ENCODE results near the gene CHST3.
A peak's percentile ranks its signal among the peaks of the same experiment; 100 is the strongest.

Gene CHST3

DNA sequence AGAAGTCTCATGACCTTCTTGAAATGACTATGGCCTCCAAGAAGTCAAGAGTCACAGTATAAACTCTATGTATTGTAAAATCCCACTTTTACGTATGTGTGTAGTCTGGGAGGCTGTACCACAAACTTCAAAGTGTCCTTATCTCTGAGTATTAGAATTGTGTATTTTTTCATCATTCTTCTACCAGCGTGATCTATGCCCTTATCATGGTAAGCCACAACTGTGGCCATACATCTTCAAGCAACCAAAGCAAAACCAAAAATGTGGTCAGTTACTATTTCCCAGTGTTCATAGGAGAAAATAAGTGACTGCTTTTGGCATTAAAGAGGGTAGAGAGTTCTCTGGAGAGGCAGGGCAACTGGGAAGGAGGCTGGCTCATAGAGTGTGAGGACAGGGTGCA lies 81.4 kb downstream of the CHST3 start:
- H3K4me3 ChIP-seq (ENCODE audit: low read length): no peak overlapping the region
- TF ChIP-seq, protein P1, sequence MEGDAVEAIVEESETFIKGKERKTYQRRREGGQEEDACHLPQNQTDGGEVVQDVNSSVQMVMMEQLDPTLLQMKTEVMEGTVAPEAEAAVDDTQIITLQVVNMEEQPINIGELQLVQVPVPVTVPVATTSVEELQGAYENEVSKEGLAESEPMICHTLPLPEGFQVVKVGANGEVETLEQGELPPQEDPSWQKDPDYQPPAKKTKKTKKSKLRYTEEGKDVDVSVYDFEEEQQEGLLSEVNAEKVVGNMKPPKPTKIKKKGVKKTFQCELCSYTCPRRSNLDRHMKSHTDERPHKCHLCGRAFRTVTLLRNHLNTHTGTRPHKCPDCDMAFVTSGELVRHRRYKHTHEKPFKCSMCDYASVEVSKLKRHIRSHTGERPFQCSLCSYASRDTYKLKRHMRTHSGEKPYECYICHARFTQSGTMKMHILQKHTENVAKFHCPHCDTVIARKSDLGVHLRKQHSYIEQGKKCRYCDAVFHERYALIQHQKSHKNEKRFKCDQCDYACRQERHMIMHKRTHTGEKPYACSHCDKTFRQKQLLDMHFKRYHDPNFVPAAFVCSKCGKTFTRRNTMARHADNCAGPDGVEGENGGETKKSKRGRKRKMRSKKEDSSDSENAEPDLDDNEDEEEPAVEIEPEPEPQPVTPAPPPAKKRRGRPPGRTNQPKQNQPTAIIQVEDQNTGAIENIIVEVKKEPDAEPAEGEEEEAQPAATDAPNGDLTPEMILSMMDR (conservative IDR thresholded peaks at IDR 0.05; ENCODE audit: low read depth, low read length): no peak
- DNase-seq (ENCODE audit: low read depth): no peak

DNA sequence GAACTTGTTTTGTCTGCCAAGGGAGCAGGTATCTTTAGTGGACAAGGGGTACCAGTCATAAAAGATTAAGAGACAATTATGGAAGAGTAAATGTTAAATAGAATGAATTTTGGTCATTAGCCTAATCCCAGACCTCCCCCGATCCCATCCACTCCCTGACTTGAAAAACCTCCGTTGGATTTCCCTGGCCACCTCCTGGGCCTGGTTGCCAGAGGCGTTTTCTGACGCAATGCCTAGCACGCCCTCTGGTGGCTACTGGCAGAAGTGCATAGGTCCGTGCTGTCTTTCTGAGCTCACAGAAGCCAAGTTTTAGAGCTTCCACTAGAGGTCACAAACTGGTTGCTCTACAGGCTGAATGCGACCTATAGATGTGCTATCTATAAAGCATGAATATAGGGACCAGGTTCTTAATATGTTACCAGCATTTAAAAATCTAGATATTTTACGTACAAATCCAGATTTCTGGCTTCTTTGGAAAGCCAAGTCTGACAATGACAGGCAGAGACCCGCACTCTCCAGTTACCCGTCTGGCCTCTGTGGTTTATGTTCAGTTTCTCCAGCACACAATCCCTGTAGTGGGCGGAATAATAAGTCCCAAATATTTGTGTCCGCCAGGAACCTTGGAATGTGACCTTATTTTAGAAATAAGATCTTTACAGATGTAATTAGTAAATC lies 84.4 kb downstream of the CHST3 start:
- H3K4me3 ChIP-seq (ENCODE audit: low read length): no peak overlapping the region
- peak; percentile 62 for DNase-seq (ENCODE audit: low read depth)
- TF ChIP-seq, protein P1 (conservative IDR thresholded peaks at IDR 0.05; ENCODE audit: low read depth, low read length): peak; percentile 100

DNA sequence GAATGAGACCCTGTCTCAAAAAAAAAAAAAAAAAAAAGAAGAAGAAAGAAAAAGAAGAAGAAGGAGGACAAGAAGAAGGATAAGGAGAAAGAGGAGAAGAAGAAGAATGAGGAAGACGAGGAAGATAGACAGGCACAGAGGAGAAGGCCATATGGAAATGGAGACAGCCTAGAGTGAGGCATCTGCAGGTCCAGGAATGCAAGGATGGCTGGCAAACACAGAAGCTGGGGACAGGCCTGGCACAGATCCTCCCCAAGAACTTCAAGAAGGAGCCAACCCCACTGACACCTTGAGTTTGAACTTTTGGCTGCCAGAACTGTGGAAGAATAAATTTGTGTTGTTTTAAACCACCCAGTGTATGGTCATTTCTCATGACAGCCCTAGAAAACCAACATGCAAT lies 85.3 kb downstream of the CHST3 start:
- H3K4me3 ChIP-seq (ENCODE audit: low read length): no peak overlapping the region
- TF ChIP-seq, protein P1 (conservative IDR thresholded peaks at IDR 0.05; ENCODE audit: low read depth, low read length): no peak
- no peak for DNase-seq (ENCODE audit: low read depth)

DNA sequence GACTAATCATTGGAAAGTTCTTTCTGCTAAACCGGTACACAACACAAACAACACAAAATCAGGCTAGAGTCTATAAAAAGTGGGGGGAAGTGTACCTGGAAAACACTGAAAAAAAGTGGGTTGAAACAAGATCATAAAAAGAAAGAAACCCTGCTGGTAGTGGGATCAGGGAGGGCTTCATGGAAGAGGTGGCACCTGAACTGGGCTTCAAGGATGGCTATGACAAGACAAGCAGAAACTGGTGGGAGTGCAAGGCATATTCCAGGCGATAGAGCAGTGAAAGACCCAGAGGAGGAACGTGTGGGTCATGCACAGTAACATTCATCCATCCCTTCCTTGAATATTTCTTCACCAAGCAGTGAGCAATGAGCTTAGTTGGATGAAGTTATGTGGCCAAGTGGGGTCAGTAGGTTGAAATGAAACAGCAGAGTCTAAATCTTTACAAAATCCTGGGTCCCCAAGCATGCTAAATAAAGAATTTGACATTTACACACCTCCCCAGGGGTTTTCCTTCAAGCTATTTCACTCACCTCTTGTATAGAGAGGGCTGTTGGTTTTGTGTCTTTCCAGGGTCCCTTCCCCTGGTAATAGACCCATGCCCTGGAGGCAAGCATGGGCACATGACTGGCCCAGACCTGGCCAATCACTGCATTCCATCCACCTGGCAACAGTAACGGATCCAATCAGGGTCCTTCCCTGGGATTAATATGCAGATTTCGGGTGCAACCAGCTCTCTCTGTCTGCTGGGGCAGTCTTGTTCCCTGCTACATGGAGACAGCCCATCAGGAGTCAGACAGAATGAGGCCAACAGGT lies 86.0 kb downstream of the CHST3 start:
- no peak overlapping the region for H3K4me3 ChIP-seq (ENCODE audit: low read length)
- TF ChIP-seq, protein P1 (conservative IDR thresholded peaks at IDR 0.05; ENCODE audit: low read depth, low read length): no peak
- DNase-seq (ENCODE audit: low read depth): no peak

DNA sequence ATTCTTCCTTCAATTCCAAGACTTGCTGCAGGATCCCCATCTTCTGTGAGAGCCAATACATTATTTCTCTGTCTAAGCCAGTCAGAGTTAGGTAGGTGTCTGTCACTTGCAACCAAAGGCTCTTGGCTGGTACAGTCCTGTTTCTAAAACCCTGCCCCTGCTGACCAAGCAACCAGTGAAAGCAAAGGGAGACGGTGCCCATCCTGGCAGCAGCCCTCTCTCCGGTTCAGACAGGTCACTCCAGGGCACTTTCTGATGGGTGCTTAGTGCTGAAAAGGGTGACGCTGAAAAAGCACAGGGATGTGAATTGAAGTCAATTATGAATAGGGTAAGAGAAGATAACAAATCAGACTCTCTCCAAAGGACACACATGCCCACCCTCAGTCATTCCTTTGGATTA lies 86.7 kb downstream of the CHST3 start:
- TF ChIP-seq, protein P1 (conservative IDR thresholded peaks at IDR 0.05; ENCODE audit: low read depth, low read length): no peak
- DNase-seq (ENCODE audit: low read depth): no peak
- no peak overlapping the region for H3K4me3 ChIP-seq (ENCODE audit: low read length)

DNA sequence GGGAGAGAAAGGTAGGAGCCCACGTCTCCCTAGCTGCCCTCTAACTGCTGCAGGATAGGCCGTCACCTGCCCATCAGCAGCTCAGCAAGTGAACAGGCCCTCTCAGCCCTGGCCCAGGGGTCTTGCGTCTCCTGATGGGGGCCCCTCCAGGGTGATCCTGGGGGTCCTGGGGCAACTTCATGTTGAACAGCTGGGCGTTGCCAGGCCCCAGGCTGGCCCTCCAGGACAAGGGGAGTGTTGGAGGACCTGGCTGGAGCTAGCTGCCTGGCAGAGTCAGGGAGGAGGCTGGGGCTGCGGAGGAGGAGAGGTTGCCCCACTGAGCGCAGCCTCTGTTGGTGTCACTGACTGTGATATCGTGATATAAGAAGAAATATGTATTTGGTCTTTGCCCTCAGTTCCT lies 89.5 kb downstream of the CHST3 start:
- no peak overlapping the region for H3K4me3 ChIP-seq (ENCODE audit: low read length)
- DNase-seq (ENCODE audit: low read depth): no peak
- TF ChIP-seq, protein P1 (conservative IDR thresholded peaks at IDR 0.05; ENCODE audit: low read depth, low read length): no peak

DNA sequence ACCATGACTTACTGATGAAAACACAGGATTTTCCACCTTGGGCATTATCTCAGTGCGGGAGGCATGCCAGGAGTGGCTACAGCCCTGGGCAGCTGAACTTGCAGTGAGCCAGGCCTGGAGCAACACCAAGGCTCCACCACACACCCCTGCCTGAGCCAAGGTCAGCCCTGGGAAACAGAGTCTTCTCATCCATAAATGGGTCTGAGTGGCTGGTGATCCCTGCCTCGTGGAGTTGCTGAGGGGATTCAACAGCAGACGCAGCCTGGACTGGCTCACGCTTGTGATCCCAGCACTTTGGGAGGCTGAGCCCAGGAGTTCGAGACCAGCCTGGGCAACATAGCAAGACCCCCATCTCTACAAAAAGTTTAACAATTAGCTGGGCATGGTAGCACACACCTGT lies 91.9 kb downstream of the CHST3 start:
- no peak for DNase-seq (ENCODE audit: low read depth)
- TF ChIP-seq, protein P1 (conservative IDR thresholded peaks at IDR 0.05; ENCODE audit: low read depth, low read length): no peak
- H3K4me3 ChIP-seq (ENCODE audit: low read length): no peak overlapping the region

Data from retinal pigment epithelial cell (primary cell).